HepG2 (cell line): ENCODE measurements around the gene POGK. TPM values are rescaled to one million over a fixed set of nuclear protein-coding genes. Genes with fewer than 3 reads are reported as not detected.

ENCODE experiments used
- BCL6 ChIP-seq: IDR thresholded peaks from 2 replicates; pipeline ENCODE4 v1.6.1; 2016; ENCODE audit warnings: missing genetic modification reagents, missing compliant biosample characterization
- FOSL2 ChIP-seq: sonication (generic); formaldehyde crosslinking; IDR thresholded peaks from 2 replicates; pipeline ENCODE4 v1.4.0; 2020; ENCODE audit warnings: missing genetic modification reagents
- ISL2 ChIP-seq: sonication (generic); formaldehyde crosslinking; IDR thresholded peaks from 2 replicates; pipeline ENCODE4 v1.5.0; 2020; ENCODE audit warnings: missing genetic modification reagents
- MEIS2 ChIP-seq: sonication (generic); formaldehyde crosslinking; IDR thresholded peaks from 2 replicates; pipeline ENCODE4 v1.9.0; 2021; ENCODE audit warnings: mild to moderate bottlenecking, missing genetic modification reagents
- MXD4 ChIP-seq: IDR thresholded peaks from 2 replicates; pipeline ENCODE4 v1.6.1; 2016; ENCODE audit warnings: mild to moderate bottlenecking, missing biosample characterization, missing genetic modification reagents
- RBM39 ChIP-seq: fragments of 200-400 bp; formaldehyde crosslinking; IDR thresholded peaks from one replicate; pipeline ENCODE4 v1.6.1; 2018; ENCODE audit warnings: antibody characterized with exemption, mild to moderate bottlenecking, low read depth, low read length; ENCODE audit not compliant: poor library complexity, severe bottlenecking
- SAP130 ChIP-seq: IDR thresholded peaks from 2 replicates; pipeline ENCODE4 v1.6.1; 2016; ENCODE audit warnings: low read depth
- SRF ChIP-seq: IDR thresholded peaks from 2 replicates; pipeline ENCODE4 v1.6.1; 2011; ENCODE audit warnings: mild to moderate bottlenecking, low read depth, low read length, moderate library complexity
- TCF12 ChIP-seq, 2 experiments: fragments of 450-650 bp in 1 of 2; sonication (generic) in 1 of 2; formaldehyde crosslinking in 1 of 2; IDR thresholded peaks; 2 replicates each; pipeline versions ENCODE4 v1.6.1 to v1.8.0; 2017 to 2022; ENCODE audit warnings: antibody characterized with exemption in 1 of 2, mild to moderate bottlenecking in 1 of 2, missing genetic modification reagents in 1 of 2, moderate library complexity in 1 of 2
- THAP11 ChIP-seq: IDR thresholded peaks from 2 replicates; pipeline ENCODE4 v1.6.1; 2016; ENCODE audit warnings: missing biosample characterization, missing genetic modification reagents
- ZNF331 ChIP-seq: sonication (generic); formaldehyde crosslinking; IDR thresholded peaks from 2 replicates; pipeline ENCODE4 v1.4.0; 2020; ENCODE audit warnings: missing genetic modification reagents
- ZNF607 ChIP-seq: sonication (generic); formaldehyde crosslinking; IDR thresholded peaks from 2 replicates; pipeline ENCODE4 v1.5.1; 2020; ENCODE audit warnings: missing genetic modification reagents, mild to moderate bottlenecking, borderline replicate concordance
- ZNF816 ChIP-seq: sonication (generic); formaldehyde crosslinking; IDR thresholded peaks from 2 replicates; pipeline ENCODE4 v1.8.0; 2022; ENCODE audit warnings: missing genetic modification reagents, mild to moderate bottlenecking, borderline replicate concordance
- polyA plus RNA-seq, 8 experiments: library from polyadenylated mRNA; depleted of rRNA in 3 of 8; stranded (reverse) in 7 of 8; unstranded in 1 of 8; fragments of >200 nt; fragmentation: Illumina TruSeq in 4 of 8; extraction: Trizol in 4 of 8; gene quantifications; 2 replicates each; pipeline versions ENCODE4 v1.2.1 to v1.2.3, GENCODE V29; 2011 to 2016; ENCODE audit warnings: low read depth in 4 of 8, missing spikeins in 1 of 8, mixed read lengths in 1 of 8; ENCODE audit not compliant: insufficient read depth in 1 of 8
- total RNA-seq, 5 experiments: library from RNA; depleted of rRNA; stranded (reverse); fragments of >200 nt; fragmentation: Illumina TruSeq; extraction: Trizol; gene quantifications; 2 replicates each; pipeline ENCODE4 v1.2.3, GENCODE V29; 2016; ENCODE audit warnings: low read depth in 1 of 5
- TF ChIP-seq, protein P1 (sequence below): IDR thresholded peaks from 2 replicates; pipeline ENCODE4 v1.6.1; 2016; ENCODE audit warnings: low read depth
- TF ChIP-seq, protein P2 (sequence below): sonication (generic); formaldehyde crosslinking; IDR thresholded peaks from 2 replicates; pipeline ENCODE4 v1.5.0; 2020; ENCODE audit warnings: mild to moderate bottlenecking, missing genetic modification reagents
- TF ChIP-seq, protein P3 (sequence below): sonication (generic); formaldehyde crosslinking; IDR thresholded peaks from 2 replicates; pipeline ENCODE4 v1.4.0; 2020; ENCODE audit warnings: missing genetic modification reagents, borderline replicate concordance
- TF ChIP-seq, protein P4 (sequence below): sonication (generic); formaldehyde crosslinking; IDR thresholded peaks from 2 replicates; pipeline ENCODE4 v1.4.0; 2020; ENCODE audit warnings: low read depth, mild to moderate bottlenecking, missing genetic modification reagents
- TF ChIP-seq, protein P5 (sequence below): sonication (generic); formaldehyde crosslinking; IDR thresholded peaks from 2 replicates; pipeline ENCODE4 v1.4.0; 2020; ENCODE audit warnings: mild to moderate bottlenecking, missing genetic modification reagents

POGK gene
- total and polyA plus RNA-seq, 2 of the 13 experiments (the other 11 are each of a cell fraction or from before 2014, with no cell fraction given), result 4.8 to 16.2 TPM

DNA sequence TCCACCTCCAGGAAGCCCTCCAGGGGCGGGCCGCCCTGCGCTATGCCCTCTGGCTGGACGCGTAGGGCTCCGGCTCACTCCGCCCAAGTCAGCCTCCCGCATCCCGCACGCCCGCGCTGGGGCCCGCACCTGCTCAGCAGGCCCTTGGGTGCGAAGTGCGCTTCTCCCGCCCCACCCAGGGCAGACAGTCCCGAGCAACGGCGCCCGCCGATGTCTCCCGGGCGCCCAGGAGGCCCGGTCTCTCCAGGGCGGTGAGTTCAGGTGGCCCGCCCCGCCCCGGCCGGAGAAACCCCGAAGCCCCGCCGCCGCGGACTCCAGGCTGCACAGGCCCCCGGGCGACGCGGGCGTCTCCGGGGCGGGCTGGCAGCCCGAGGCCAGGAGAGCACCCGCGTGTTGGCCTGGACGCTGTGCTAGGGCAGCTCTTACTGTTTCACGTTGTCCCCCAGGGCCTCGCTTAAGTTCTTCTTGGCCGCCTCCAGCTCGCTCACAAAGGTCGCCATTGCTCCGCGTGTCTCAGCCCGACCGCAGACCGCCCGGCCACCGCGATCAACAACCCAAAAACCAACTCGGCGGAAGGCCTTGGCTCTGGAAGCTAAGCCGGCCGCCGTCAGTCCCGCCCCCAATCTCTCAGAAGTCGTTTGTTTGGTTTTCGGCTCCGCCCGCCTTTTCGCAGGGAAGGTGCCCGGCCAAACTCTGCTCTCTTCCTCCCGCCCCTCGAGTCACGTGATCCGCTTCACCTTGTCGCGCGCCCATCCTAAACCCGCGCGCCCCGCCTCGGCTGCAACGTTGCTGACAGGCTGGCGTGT, 36.7 kb downstream of the POGK start, which contains the start of gene TADA1 (continued):
- TF ChIP-seq FOSL2 (CRISPR knock-in tag), result peak; percentile 40; the same call in 1 of the 2 replicates
- TF ChIP-seq, protein P1, sequence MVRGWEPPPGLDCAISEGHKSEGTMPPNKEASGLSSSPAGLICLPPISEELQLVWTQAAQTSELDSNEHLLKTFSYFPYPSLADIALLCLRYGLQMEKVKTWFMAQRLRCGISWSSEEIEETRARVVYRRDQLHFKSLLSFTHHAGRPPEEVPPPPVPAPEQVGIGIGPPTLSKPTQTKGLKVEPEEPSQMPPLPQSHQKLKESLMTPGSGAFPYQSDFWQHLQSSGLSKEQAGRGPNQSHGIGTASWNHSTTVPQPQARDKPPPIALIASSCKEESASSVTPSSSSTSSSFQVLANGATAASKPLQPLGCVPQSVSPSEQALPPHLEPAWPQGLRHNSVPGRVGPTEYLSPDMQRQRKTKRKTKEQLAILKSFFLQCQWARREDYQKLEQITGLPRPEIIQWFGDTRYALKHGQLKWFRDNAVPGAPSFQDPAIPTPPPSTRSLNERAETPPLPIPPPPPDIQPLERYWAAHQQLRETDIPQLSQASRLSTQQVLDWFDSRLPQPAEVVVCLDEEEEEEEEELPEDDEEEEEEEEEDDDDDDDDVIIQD (CRISPR knock-in tag), result 0 out of 2 replicates have a peak, but pooled peaks have one; percentile 15
- no peak for TF ChIP-seq SRF
- TF ChIP-seq THAP11 (CRISPR knock-in tag), result peak; percentile 80
- no peak for TF ChIP-seq TCF12 (IDR thresholded peaks at IDR 0.05)
- TF ChIP-seq TCF12 (CRISPR knock-in tag; IDR thresholded peaks at IDR 0.05), result no peak
- TF ChIP-seq BCL6 (CRISPR knock-in tag), result no peak; the same call in 1 of the 2 replicates
- TF ChIP-seq, protein P2, sequence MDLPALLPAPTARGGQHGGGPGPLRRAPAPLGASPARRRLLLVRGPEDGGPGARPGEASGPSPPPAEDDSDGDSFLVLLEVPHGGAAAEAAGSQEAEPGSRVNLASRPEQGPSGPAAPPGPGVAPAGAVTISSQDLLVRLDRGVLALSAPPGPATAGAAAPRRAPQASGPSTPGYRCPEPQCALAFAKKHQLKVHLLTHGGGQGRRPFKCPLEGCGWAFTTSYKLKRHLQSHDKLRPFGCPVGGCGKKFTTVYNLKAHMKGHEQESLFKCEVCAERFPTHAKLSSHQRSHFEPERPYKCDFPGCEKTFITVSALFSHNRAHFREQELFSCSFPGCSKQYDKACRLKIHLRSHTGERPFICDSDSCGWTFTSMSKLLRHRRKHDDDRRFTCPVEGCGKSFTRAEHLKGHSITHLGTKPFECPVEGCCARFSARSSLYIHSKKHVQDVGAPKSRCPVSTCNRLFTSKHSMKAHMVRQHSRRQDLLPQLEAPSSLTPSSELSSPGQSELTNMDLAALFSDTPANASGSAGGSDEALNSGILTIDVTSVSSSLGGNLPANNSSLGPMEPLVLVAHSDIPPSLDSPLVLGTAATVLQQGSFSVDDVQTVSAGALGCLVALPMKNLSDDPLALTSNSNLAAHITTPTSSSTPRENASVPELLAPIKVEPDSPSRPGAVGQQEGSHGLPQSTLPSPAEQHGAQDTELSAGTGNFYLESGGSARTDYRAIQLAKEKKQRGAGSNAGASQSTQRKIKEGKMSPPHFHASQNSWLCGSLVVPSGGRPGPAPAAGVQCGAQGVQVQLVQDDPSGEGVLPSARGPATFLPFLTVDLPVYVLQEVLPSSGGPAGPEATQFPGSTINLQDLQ (CRISPR knock-in tag), result no peak
- TF ChIP-seq ZNF331 (CRISPR knock-in tag), result peak; percentile 91
- peak; percentile 90 for TF ChIP-seq SAP130 (CRISPR knock-in tag)
- TF ChIP-seq, protein P3, sequence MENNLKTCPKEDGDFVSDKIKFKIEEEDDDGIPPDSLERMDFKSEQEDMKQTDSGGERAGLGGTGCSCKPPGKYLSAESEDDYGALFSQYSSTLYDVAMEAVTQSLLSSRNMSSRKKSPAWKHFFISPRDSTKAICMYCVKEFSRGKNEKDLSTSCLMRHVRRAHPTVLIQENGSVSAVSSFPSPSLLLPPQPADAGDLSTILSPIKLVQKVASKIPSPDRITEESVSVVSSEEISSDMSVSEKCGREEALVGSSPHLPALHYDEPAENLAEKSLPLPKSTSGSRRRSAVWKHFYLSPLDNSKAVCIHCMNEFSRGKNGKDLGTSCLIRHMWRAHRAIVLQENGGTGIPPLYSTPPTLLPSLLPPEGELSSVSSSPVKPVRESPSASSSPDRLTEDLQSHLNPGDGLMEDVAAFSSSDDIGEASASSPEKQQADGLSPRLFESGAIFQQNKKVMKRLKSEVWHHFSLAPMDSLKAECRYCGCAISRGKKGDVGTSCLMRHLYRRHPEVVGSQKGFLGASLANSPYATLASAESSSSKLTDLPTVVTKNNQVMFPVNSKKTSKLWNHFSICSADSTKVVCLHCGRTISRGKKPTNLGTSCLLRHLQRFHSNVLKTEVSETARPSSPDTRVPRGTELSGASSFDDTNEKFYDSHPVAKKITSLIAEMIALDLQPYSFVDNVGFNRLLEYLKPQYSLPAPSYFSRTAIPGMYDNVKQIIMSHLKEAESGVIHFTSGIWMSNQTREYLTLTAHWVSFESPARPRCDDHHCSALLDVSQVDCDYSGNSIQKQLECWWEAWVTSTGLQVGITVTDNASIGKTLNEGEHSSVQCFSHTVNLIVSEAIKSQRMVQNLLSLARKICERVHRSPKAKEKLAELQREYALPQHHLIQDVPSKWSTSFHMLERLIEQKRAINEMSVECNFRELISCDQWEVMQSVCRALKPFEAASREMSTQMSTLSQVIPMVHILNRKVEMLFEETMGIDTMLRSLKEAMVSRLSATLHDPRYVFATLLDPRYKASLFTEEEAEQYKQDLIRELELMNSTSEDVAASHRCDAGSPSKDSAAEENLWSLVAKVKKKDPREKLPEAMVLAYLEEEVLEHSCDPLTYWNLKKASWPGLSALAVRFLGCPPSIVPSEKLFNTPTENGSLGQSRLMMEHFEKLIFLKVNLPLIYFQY (CRISPR knock-in tag), result peak; percentile 51; the same call in 1 of the 2 replicates
- 0 out of 2 replicates have a peak, but pooled peaks have one; percentile 41 for TF ChIP-seq ZNF816
- TF ChIP-seq RBM39, result peak; percentile 76
- TF ChIP-seq MEIS2 (CRISPR knock-in tag), result peak; percentile 14; the same call in 1 of the 2 replicates
- peak; percentile 20; the same call in 1 of the 2 replicates for TF ChIP-seq ISL2 (CRISPR knock-in tag)
- TF ChIP-seq, protein P4, sequence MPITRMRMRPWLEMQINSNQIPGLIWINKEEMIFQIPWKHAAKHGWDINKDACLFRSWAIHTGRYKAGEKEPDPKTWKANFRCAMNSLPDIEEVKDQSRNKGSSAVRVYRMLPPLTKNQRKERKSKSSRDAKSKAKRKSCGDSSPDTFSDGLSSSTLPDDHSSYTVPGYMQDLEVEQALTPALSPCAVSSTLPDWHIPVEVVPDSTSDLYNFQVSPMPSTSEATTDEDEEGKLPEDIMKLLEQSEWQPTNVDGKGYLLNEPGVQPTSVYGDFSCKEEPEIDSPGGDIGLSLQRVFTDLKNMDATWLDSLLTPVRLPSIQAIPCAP, result no peak
- TF ChIP-seq, protein P5, sequence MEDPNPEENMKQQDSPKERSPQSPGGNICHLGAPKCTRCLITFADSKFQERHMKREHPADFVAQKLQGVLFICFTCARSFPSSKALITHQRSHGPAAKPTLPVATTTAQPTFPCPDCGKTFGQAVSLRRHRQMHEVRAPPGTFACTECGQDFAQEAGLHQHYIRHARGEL (CRISPR knock-in tag), result no peak; the same call in 1 of the 2 replicates
- no peak; the same call in none of the 2 replicates for TF ChIP-seq ZNF607 (CRISPR knock-in tag)
- peak; percentile 58; the same call in 1 of the 2 replicates for TF ChIP-seq MXD4
